Caco-2 (cell line): ENCODE data around the gene SNX5. TPM values are rescaled to one million over a fixed set of nuclear protein-coding genes. Genes with fewer than 3 reads are reported as not detected.

Experiments used
- BruUV-seq: library from RNA; stranded (reverse); fragments of 400-500 nt; replicated peaks from 2 replicates; lab custom pipeline; 2021; lab: Mats Ljungman, UMichigan
- CTCF ChIA-PET: fragments of 300-600 bp; sonication (Branson Sonifier 250); formaldehyde crosslinking; loops from one replicate; lab custom pipeline; 2022; ENCODE audit warnings: antibody characterized with exemption; lab: Charles Lee
- POLR2A ChIA-PET: fragments of 300-600 bp; sonication (Branson Sonifier 250); formaldehyde crosslinking; loops from one replicate; lab custom pipeline; 2022; ENCODE audit warnings: antibody characterized with exemption; lab: Charles Lee
- DNase-seq, 2 experiments: peaks; one replicate each; pipeline versions ENCODE4 v3.0.0 to v3.0.0-alpha.2; 2020 to 2022
- H3K27me3 ChIP-seq: replicated peaks from 2 replicates; pipeline ENCODE4 v1.6.0; 2011; ENCODE audit warnings: low read length; ENCODE audit not compliant: control insufficient read depth, insufficient read depth
- H3K36me3 ChIP-seq: 2 replicates; pipeline ENCODE4 v1.5.1; 2011; ENCODE audit warnings: low read length; ENCODE audit not compliant: control insufficient read depth, insufficient read depth
- H3K4me1 ChIP-seq: fragments of 250-450 bp; sonication (Bioruptor Pico); 2 replicates; pipeline ENCODE4 v1.5.1; 2020; ENCODE audit warnings: mild to moderate bottlenecking
- H3K4me3 ChIP-seq: 2 replicates; pipeline ENCODE4 v1.5.1; 2011; ENCODE audit warnings: low read depth, mild to moderate bottlenecking, control low read depth, low read length
- H3K9me3 ChIP-seq: fragments of 250-450 bp; sonication (Bioruptor Pico); 2 replicates; pipeline ENCODE4 v1.5.1; 2020; ENCODE audit warnings: mild to moderate bottlenecking, moderate library complexity
- H3K27ac Mint-ChIP-seq: one replicate; pipeline ENCODE4 v1.8.0; 2022; ENCODE audit warnings: mixed read lengths; ENCODE audit not compliant: unreplicated experiment
- H3K27me3 Mint-ChIP-seq: one replicate; pipeline ENCODE4 v1.8.0; 2022; ENCODE audit warnings: mixed read lengths; ENCODE audit not compliant: insufficient read depth, unreplicated experiment
- H3K36me3 Mint-ChIP-seq: one replicate; pipeline ENCODE4 v1.8.0; 2022; ENCODE audit warnings: mild to moderate bottlenecking, mixed read lengths; ENCODE audit not compliant: insufficient read depth, unreplicated experiment
- H3K4me1 Mint-ChIP-seq: one replicate; pipeline ENCODE4 v1.8.0; 2022; ENCODE audit warnings: low read depth, mixed read lengths; ENCODE audit not compliant: unreplicated experiment
- H3K4me3 Mint-ChIP-seq: one replicate; pipeline ENCODE4 v1.8.0; 2022; ENCODE audit warnings: mild to moderate bottlenecking, moderate library complexity, mixed read lengths; ENCODE audit not compliant: unreplicated experiment
- H3K9me3 Mint-ChIP-seq: one replicate; pipeline ENCODE4 v1.8.0; 2022; ENCODE audit warnings: mixed read lengths; ENCODE audit not compliant: unreplicated experiment
- intact Hi-C: fragments of 100-400 bp; cut with micrococcal nuclease; formaldehyde crosslinking; loops from one replicate; pipeline ENCODE4 v1.10.0; 2022; ENCODE audit not compliant: unreplicated experiment
- total RNA-seq: library from RNA; stranded (reverse); gene quantifications from 2 replicates; pipeline ENCODE4 v1.2.3, GENCODE V29; 2022
- TF ChIP-seq, protein P1 (sequence below), 2 experiments: fragments of 200-600 bp in 1 of 2; IDR thresholded peaks; 1 replicate in 1 of 2; 2 replicates in 1 of 2; pipeline versions ENCODE4 v1.5.1 to v1.8.0; 2011 to 2022; ENCODE audit warnings: antibody characterized with exemption in 1 of 2, control low read depth in 1 of 2, inconsistent platforms in 1 of 2, low read depth in 1 of 2, low read length in 1 of 2, mild to moderate bottlenecking in 1 of 2, moderate library complexity in 1 of 2; ENCODE audit not compliant: insufficient read depth in 1 of 2, severe bottlenecking in 1 of 2, unreplicated experiment in 1 of 2

The SNX5 gene
- total RNA-seq, 1 experiment from 2014 or later, result 299 TPM

DNA sequence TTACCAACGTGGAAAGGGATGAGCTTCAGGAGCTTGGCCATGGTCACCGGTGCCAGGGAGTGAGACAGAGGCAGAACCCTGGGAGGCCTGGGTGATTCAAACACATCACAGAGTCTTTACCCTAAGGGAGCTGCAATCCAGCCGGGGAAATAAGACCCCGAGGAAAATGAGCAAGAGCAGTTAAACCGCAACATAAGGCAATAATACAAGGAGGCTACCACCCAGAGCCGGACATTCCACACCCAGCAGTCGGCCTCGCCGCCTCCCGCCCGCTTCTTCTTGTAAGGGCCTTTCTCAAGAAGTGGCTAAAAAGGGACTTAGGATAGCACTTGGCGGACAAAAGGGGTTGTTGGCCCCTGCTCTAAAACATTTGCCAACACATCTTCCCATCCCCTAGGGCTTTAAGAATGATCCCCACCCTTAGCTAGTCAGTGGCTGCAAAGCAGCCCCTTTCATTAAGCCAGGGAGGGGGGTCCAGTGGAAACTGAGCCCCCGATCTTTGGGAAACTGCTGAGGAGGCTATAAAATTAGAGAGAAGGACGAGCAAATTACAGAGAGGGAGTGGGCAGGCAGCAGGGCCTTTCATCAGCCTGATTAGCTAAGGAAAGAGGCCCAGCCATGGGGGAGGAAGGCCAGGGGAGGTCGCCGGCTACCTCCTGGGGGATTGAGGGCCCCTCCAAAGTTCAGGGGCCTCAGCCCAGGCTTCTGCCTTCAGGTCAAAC, 34.3 kb downstream of the SNX5 start:
- Histone ChIP-seq H3K4me1 (peaks cover 6% of the 10 kb centered on the region), H3K27me3 (no peaks in the 10 kb centered on the region), H3K36me3 (no peaks in the 10 kb centered on the region), H3K4me3 (no peak overlapping the region), H3K9me3 (peaks cover 12% of the 10 kb centered on the region; the same call in 1 of the 2 replicates)
- H3K27me3 Mint-ChIP-seq, result no peaks in the 10 kb centered on the region
- TF ChIP-seq, protein P1, sequence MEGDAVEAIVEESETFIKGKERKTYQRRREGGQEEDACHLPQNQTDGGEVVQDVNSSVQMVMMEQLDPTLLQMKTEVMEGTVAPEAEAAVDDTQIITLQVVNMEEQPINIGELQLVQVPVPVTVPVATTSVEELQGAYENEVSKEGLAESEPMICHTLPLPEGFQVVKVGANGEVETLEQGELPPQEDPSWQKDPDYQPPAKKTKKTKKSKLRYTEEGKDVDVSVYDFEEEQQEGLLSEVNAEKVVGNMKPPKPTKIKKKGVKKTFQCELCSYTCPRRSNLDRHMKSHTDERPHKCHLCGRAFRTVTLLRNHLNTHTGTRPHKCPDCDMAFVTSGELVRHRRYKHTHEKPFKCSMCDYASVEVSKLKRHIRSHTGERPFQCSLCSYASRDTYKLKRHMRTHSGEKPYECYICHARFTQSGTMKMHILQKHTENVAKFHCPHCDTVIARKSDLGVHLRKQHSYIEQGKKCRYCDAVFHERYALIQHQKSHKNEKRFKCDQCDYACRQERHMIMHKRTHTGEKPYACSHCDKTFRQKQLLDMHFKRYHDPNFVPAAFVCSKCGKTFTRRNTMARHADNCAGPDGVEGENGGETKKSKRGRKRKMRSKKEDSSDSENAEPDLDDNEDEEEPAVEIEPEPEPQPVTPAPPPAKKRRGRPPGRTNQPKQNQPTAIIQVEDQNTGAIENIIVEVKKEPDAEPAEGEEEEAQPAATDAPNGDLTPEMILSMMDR (IDR thresholded peaks at IDR 0.05; ENCODE audit: insufficient read depth in 1 of 2, low read depth in 1 of 2, low read length in 1 of 2, severe bottlenecking in 1 of 2, unreplicated experiment in 1 of 2), result no peak
- intact Hi-C loops, result loop anchor here (10.0 kb wide), 1 partner anchor 400 kb away; the partner anchor contains the start of gene BFSP1
- H3K27ac Mint-ChIP-seq, result no peak overlapping the region
- peaks cover 10% of the 10 kb centered on the region for H3K9me3 Mint-ChIP-seq
- DNase-seq, result no peak
- POLR2A ChIA-PET, result no interaction called here
- H3K36me3 Mint-ChIP-seq, result peaks cover 34% of the 10 kb centered on the region
- CTCF ChIA-PET, result no interaction called here
- BruUV-seq, result no TSS peak
- H3K4me3 Mint-ChIP-seq, result no peak overlapping the region
- peaks cover 8% of the 10 kb centered on the region for H3K4me1 Mint-ChIP-seq

GRCh38 chr20:17933711-17934110, 34.9 kb downstream of the SNX5 start:
- no TSS peak for BruUV-seq
- H3K4me1 Mint-ChIP-seq, result peaks cover 13% of the 10 kb centered on the region

GRCh38 chr20:17933121-17933520, 35.5 kb downstream of the SNX5 start:
- Histone ChIP-seq H3K9me3 (peaks cover 12% of the 10 kb centered on the region; the same call in 1 of the 2 replicates), H3K4me1 (peaks cover 18% of the 10 kb centered on the region), H3K27me3 (no peaks in the 10 kb centered on the region), H3K36me3 (no peaks in the 10 kb centered on the region), H3K4me3 (no peak overlapping the region)
- H3K27ac Mint-ChIP-seq, result no peak overlapping the region
- H3K4me3 Mint-ChIP-seq, result no peak overlapping the region
- intact Hi-C loops, result loop anchor here (10.0 kb wide), 1 partner anchor 398 kb away; the partner anchor contains the start of gene BFSP1
- BruUV-seq, result no TSS peak
- H3K9me3 Mint-ChIP-seq, result peaks cover 10% of the 10 kb centered on the region
- ChIA-PET CTCF (no interaction called here), POLR2A (interaction anchor here (0.6 kb wide), 1 partner anchor 367 kb away, joined by 4 read pairs; no protein-coding TSS in a partner anchor)
- DNase-seq, result no peak
- peaks cover 26% of the 10 kb centered on the region for H3K36me3 Mint-ChIP-seq
- peaks cover 18% of the 10 kb centered on the region for H3K4me1 Mint-ChIP-seq
- TF ChIP-seq, protein P1 (IDR thresholded peaks at IDR 0.05; ENCODE audit: insufficient read depth in 1 of 2, low read depth in 1 of 2, low read length in 1 of 2, severe bottlenecking in 1 of 2, unreplicated experiment in 1 of 2), result no peak
- H3K27me3 Mint-ChIP-seq, result no peaks in the 10 kb centered on the region

More at GRCh38 chr20:17933711-17934110, 34.9 kb downstream of the SNX5 start:
- peaks cover 12% of the 10 kb centered on the region for H3K4me1 ChIP-seq
- peaks cover 10% of the 10 kb centered on the region for H3K9me3 Mint-ChIP-seq
- H3K27me3 ChIP-seq, result no peaks in the 10 kb centered on the region
- H3K9me3 ChIP-seq, result peaks cover 12% of the 10 kb centered on the region; the same call in 1 of the 2 replicates
- ChIA-PET POLR2A (no interaction called here), CTCF (no interaction called here)
- H3K27ac Mint-ChIP-seq, result no peak overlapping the region
- no peaks in the 10 kb centered on the region for H3K27me3 Mint-ChIP-seq
- no peak for DNase-seq
- no peaks in the 10 kb centered on the region for H3K36me3 ChIP-seq
- H3K36me3 Mint-ChIP-seq, result peaks cover 30% of the 10 kb centered on the region
- H3K4me3 Mint-ChIP-seq, result no peak overlapping the region
- intact Hi-C loops, result loop anchor here (10.0 kb wide), 1 partner anchor 399 kb away; the partner anchor contains the start of gene BFSP1
- no peak overlapping the region for H3K4me3 ChIP-seq
- TF ChIP-seq, protein P1 (IDR thresholded peaks at IDR 0.05; ENCODE audit: insufficient read depth in 1 of 2, low read depth in 1 of 2, low read length in 1 of 2, severe bottlenecking in 1 of 2, unreplicated experiment in 1 of 2), result no peak
